OCI-LY3 (cell line): ENCODE results near the gene LRPAP1.

Experiments used
- H2AFZ ChIP-seq: fragments of 200-600, 300-600 bp; shearing (Covaris generic); 2 replicates; pipeline ENCODE4 v1.6.0; 2014; ENCODE audit warnings: antibody characterized with exemption, low read depth, low read length
- H3K27ac ChIP-seq: fragments of 200-600, 300-600 bp; sonication (generic); 2 replicates; pipeline ENCODE4 v1.5.1; 2014; ENCODE audit warnings: mild to moderate bottlenecking, low read length, moderate library complexity, mixed read lengths
- H3K27me3 ChIP-seq: fragments of 200-600, 300-600 bp; sonication (generic); 2 replicates; pipeline ENCODE4 v1.6.1; 2014; ENCODE audit warnings: low read depth, low read length, mixed read lengths
- H3K36me3 ChIP-seq: fragments of 200-600, 300-600 bp; sonication (generic); replicated peaks from 2 replicates; pipeline ENCODE3; 2014; ENCODE audit warnings: low read depth, low read length, mixed read lengths
- H3K4me1 ChIP-seq: fragments of 300-600, 200-600 bp; sonication (generic); 2 replicates; pipeline ENCODE4 v1.6.1; 2014; ENCODE audit warnings: low read length, mixed read lengths
- H3K4me2 ChIP-seq: fragments of 200-600, 300-600 bp; sonication (generic); 2 replicates; pipeline ENCODE4 v1.6.1; 2014; ENCODE audit warnings: low read length, mixed read lengths
- H3K4me3 ChIP-seq: fragments of 300-600, 200-600 bp; sonication (generic); 2 replicates; pipeline ENCODE4 v1.5.1; 2014; ENCODE audit warnings: antibody characterized with exemption, mild to moderate bottlenecking, low read length, moderate library complexity
- H3K79me2 ChIP-seq: fragments of 300-600, 200-600 bp; shearing (Covaris generic); 2 replicates; pipeline ENCODE4 v1.6.1; 2014; ENCODE audit warnings: mild to moderate bottlenecking, low read length, mixed read lengths
- H3K9ac ChIP-seq: fragments of 300-600, 200-600 bp; shearing (Covaris generic); 2 replicates; pipeline ENCODE4 v1.6.0; 2014; ENCODE audit warnings: mild to moderate bottlenecking, low read length, moderate library complexity
- H3K9me3 ChIP-seq: fragments of 200-600, 300-600 bp; shearing (Covaris generic); 2 replicates; pipeline ENCODE4 v1.6.1; 2014; ENCODE audit warnings: low read length, mixed read lengths; ENCODE audit not compliant: insufficient read depth
- H4K20me1 ChIP-seq: fragments of 200-600, 300-600 bp; sonication (generic); 2 replicates; pipeline ENCODE4 v1.6.1; 2016; ENCODE audit warnings: low read length, mixed read lengths; ENCODE audit not compliant: insufficient read depth
- CTCF ChIP-seq: fragments of 200-600, 300-600 bp; sonication (generic); IDR thresholded peaks from 2 replicates; pipeline ENCODE4 v1.5.1; 2014; ENCODE audit warnings: antibody characterized with exemption, low read length, low read depth
- EZH2phosphoT487 ChIP-seq: fragments of 200-600 bp; shearing (Covaris generic); IDR thresholded peaks from 2 replicates; pipeline ENCODE4 v1.6.1; 2018; ENCODE audit warnings: antibody characterized with exemption, mixed run types, low read depth

The LRPAP1 gene

GRCh38 chr4:3518511-3518880 is 13.7 kb downstream of the LRPAP1 start:
- Histone ChIP-seq H3K4me3 (no peak overlapping the region), H4K20me1 (no peaks in the 10 kb centered on the region; the same call in 1 of the 2 replicates), H3K36me3 (peaks cover 48% of the 10 kb centered on the region), H3K4me1 (no peaks in the 10 kb centered on the region), H3K9ac (no peak overlapping the region), H3K27ac (no peak overlapping the region), H2AFZ (no peak overlapping the region), H3K9me3 (no peaks in the 10 kb centered on the region), H3K4me2 (no peak overlapping the region), H3K79me2 (no peaks in the 10 kb centered on the region), H3K27me3 (no peaks in the 10 kb centered on the region)
- no peak for TF ChIP-seq CTCF
- TF ChIP-seq EZH2phosphoT487 = no peak

GRCh38 chr4:3517731-3518510 is 14.3 kb downstream of the LRPAP1 start:
- H3K4me2 ChIP-seq = no peak overlapping the region
- no peak overlapping the region for H3K27ac ChIP-seq
- no peak overlapping the region for H3K4me3 ChIP-seq
- H3K27me3 ChIP-seq = no peaks in the 10 kb centered on the region
- H3K9ac ChIP-seq = no peak overlapping the region
- no peak overlapping the region for H2AFZ ChIP-seq
- H3K79me2 ChIP-seq = no peaks in the 10 kb centered on the region
- no peaks in the 10 kb centered on the region for H3K4me1 ChIP-seq
- no peak for TF ChIP-seq EZH2phosphoT487
- no peak for TF ChIP-seq CTCF
- H3K36me3 ChIP-seq = peaks cover 43% of the 10 kb centered on the region
- H3K9me3 ChIP-seq = no peaks in the 10 kb centered on the region
- H4K20me1 ChIP-seq = no peaks in the 10 kb centered on the region

GRCh38 chr4:3516836-3517730 is 15.1 kb downstream of the LRPAP1 start:
- no peak overlapping the region for H3K4me3 ChIP-seq
- no peak overlapping the region for H3K9ac ChIP-seq
- no peaks in the 10 kb centered on the region for H4K20me1 ChIP-seq
- H3K27ac ChIP-seq = no peak overlapping the region
- TF ChIP-seq CTCF (no peak), EZH2phosphoT487 (no peak)
- H3K9me3 ChIP-seq = no peaks in the 10 kb centered on the region
- peaks cover 50% of the 10 kb centered on the region for H3K36me3 ChIP-seq
- H2AFZ ChIP-seq = no peak overlapping the region
- no peaks in the 10 kb centered on the region for H3K4me1 ChIP-seq
- H3K79me2 ChIP-seq = no peaks in the 10 kb centered on the region
- no peak overlapping the region for H3K4me2 ChIP-seq
- no peaks in the 10 kb centered on the region for H3K27me3 ChIP-seq

GRCh38 chr4:3516061-3516835 is 16.0 kb downstream of the LRPAP1 start:
- Histone ChIP-seq H3K36me3 (peaks cover 52% of the 10 kb centered on the region), H3K4me2 (no peak overlapping the region), H3K9ac (no peak overlapping the region), H3K79me2 (no peaks in the 10 kb centered on the region), H2AFZ (no peak overlapping the region), H3K9me3 (no peaks in the 10 kb centered on the region), H3K27ac (no peak overlapping the region), H4K20me1 (no peaks in the 10 kb centered on the region), H3K27me3 (no peaks in the 10 kb centered on the region), H3K4me3 (no peak overlapping the region), H3K4me1 (no peaks in the 10 kb centered on the region)
- TF ChIP-seq CTCF (no peak), EZH2phosphoT487 (no peak)
